Prostate gland (tissue), 2 donors: ENCODE measurements around the gene C12orf75.
"Not testable (repeated sequence)": the region's sequence is repeated elsewhere in the genome, so short reads cannot be mapped to it uniquely, and the experiment has no call there.

Experiments used
- POLR2A ChIP-seq: fragments of 450-650 bp; IDR thresholded peaks from one replicate; pipeline ENCODE4 v1.6.1; 2016; ENCODE audit warnings: antibody characterized with exemption, mild to moderate bottlenecking
- POLR2AphosphoS5 ChIP-seq: sonication (generic); formaldehyde crosslinking; IDR thresholded peaks from one replicate; pipeline ENCODE4 v1.6.1; 2017; ENCODE audit warnings: antibody characterized with exemption
- TF ChIP-seq, protein P1 (sequence below), 4 experiments: fragments of 200-600 bp in 2 of 4; fragments of 450-650 bp in 2 of 4; sonication (generic) in 2 of 4; IDR thresholded peaks; 1 replicate in 3 of 4; 2 replicates in 1 of 4; pipeline ENCODE4 v1.5.1; 2016 to 2019; ENCODE audit warnings: antibody characterized with exemption in 4 of 4, mild to moderate bottlenecking in 2 of 4, moderate library complexity in 2 of 4

DNA sequence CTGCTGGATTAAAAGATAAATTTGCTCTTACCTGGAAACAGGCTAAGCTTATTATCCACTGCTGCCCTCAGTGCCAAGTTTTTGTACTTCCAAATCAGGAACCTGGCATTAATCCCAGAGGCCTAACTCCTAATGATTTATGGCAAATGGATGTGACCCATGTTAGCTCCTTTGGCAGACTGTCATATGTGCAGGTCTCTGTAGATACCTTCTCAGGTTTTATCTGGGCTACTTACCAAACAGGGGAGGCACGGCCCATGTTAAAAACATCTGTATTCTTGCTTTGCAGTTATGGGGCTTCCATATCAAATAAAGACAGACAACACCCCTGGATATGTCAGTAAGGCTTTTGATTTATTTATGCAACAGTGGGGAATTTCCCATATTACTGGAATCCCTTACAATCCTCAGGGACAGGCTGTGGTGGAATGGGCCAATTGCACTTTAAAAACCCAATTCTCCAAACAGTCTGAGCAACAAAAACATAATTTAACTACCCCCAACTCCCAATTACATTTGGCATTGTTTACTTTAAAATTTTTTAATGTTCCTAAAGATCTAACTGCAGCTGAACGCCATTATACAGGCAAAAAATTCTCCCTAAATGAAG is 19.9 kb upstream of the C12orf75 start:
- TF ChIP-seq, protein P1, sequence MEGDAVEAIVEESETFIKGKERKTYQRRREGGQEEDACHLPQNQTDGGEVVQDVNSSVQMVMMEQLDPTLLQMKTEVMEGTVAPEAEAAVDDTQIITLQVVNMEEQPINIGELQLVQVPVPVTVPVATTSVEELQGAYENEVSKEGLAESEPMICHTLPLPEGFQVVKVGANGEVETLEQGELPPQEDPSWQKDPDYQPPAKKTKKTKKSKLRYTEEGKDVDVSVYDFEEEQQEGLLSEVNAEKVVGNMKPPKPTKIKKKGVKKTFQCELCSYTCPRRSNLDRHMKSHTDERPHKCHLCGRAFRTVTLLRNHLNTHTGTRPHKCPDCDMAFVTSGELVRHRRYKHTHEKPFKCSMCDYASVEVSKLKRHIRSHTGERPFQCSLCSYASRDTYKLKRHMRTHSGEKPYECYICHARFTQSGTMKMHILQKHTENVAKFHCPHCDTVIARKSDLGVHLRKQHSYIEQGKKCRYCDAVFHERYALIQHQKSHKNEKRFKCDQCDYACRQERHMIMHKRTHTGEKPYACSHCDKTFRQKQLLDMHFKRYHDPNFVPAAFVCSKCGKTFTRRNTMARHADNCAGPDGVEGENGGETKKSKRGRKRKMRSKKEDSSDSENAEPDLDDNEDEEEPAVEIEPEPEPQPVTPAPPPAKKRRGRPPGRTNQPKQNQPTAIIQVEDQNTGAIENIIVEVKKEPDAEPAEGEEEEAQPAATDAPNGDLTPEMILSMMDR (IDR thresholded peaks at IDR 0.05), result not testable (repeated sequence)
- TF ChIP-seq POLR2A, POLR2AphosphoS5: not testable (repeated sequence)
